ENCODE data around the gene DENND1C.

Gene DENND1C

GRCh38 chr19:6451583-6452222 lies 29.9 kb downstream of the DENND1C start:
- no peak for TF ChIP-seq CTCF (IDR thresholded peaks at IDR 0.05; ENCODE audit: insufficient read depth, missing control alignments)
- FAIRE-seq (no peak), DNase-seq (ENCODE audit: insufficient read length, low spot score) (no peak)

GRCh38 chr19:6450166-6450565 lies 31.4 kb downstream of the DENND1C start:
- no peak for DNase-seq (ENCODE audit: insufficient read length, low spot score)
- no peak for FAIRE-seq
- TF ChIP-seq CTCF (IDR thresholded peaks at IDR 0.05; ENCODE audit: insufficient read depth, missing control alignments), result no peak

GRCh38 chr19:6448045-6448444 lies 33.5 kb downstream of the DENND1C start:
- no peak for TF ChIP-seq CTCF (IDR thresholded peaks at IDR 0.05; ENCODE audit: insufficient read depth, missing control alignments)
- no peak for DNase-seq (ENCODE audit: insufficient read length, low spot score)
- FAIRE-seq, result no peak

GRCh38 chr19:6446452-6446851 lies 35.1 kb downstream of the DENND1C start:
- FAIRE-seq, result no peak

GRCh38 chr19:6443986-6444385 lies 37.6 kb downstream of the DENND1C start:
- DNase-seq (ENCODE audit: insufficient read length, low spot score), result no peak
- TF ChIP-seq CTCF (IDR thresholded peaks at IDR 0.05; ENCODE audit: insufficient read depth, missing control alignments), result no peak
- no peak for FAIRE-seq

More at GRCh38 chr19:6446452-6446851, 35.1 kb downstream of the DENND1C start:
- no peak for TF ChIP-seq CTCF (IDR thresholded peaks at IDR 0.05; ENCODE audit: insufficient read depth, missing control alignments)
- no peak for DNase-seq (ENCODE audit: insufficient read length, low spot score)

GRCh38 chr19:6442087-6442688 lies 39.4 kb downstream of the DENND1C start:
- FAIRE-seq (no peak), DNase-seq (ENCODE audit: insufficient read length, low spot score) (no peak)
- TF ChIP-seq CTCF (IDR thresholded peaks at IDR 0.05; ENCODE audit: insufficient read depth, missing control alignments), result no peak

- no peak for TF ChIP-seq CTCF (IDR thresholded peaks at IDR 0.05; ENCODE audit: insufficient read depth, missing control alignments)
- DNase-seq (ENCODE audit: insufficient read length, low spot score) (no peak), FAIRE-seq (no peak)
Observed at GRCh38 chr19:6440905-6441304, 40.7 kb downstream of the DENND1C start.
